Psoas muscle (tissue), 8 donors: ENCODE data around the gene DOCK10. TPM values are rescaled to one million over a fixed set of nuclear protein-coding genes. Genes with fewer than 3 reads are reported as not detected.
A peak's percentile ranks its signal among the peaks of the same experiment; 100 is the strongest.

Experiments
- ATAC-seq, 4 donors: fragments of 200-7000 bp; cut with Tn5 transposase; one replicate each; pipeline ENCODE4 v1.9.1; 2020; ENCODE audit warnings: moderate library complexity in 3 of 4, mild to moderate bottlenecking in 2 of 4
- DNase-seq, 2 donors: peaks; one replicate each; pipeline ENCODE4 v3.0.0-alpha.2; 2020
- H3K27ac ChIP-seq: fragments of 200-600 bp; one replicate; pipeline ENCODE4 v1.8.0; 2022
- H3K27me3 ChIP-seq, 3 donors: fragments of 200-600 bp in 1 of 3; one replicate each; pipeline versions ENCODE4 v1.6.1 to v1.8.0; 2013 to 2022; ENCODE audit warnings: low read length in 2 of 3, mild to moderate bottlenecking in 2 of 3, moderate library complexity in 1 of 3; ENCODE audit not compliant: insufficient read depth in 3 of 3
- H3K36me3 ChIP-seq, 2 donors: fragments of 200-600 bp in 1 of 2; one replicate each; pipeline versions ENCODE4 v1.6.1 to v1.8.0; 2013 to 2022; ENCODE audit warnings: low read depth in 1 of 2, mild to moderate bottlenecking in 1 of 2, moderate library complexity in 1 of 2; ENCODE audit not compliant: insufficient read depth in 1 of 2
- H3K4me1 ChIP-seq: fragments of 200-600 bp; one replicate; pipeline ENCODE4 v1.8.0; 2022
- H3K4me3 ChIP-seq: fragments of 200-600 bp; one replicate; pipeline ENCODE4 v1.8.0; 2022; ENCODE audit warnings: mild to moderate bottlenecking
- H3K9me3 ChIP-seq: fragments of 200-600 bp; one replicate; pipeline ENCODE4 v1.8.0; 2022
- CTCF ChIP-seq: fragments of 200-600 bp; IDR thresholded peaks from one replicate; pipeline ENCODE4 v1.8.0; 2022; ENCODE audit warnings: antibody characterized with exemption
- WGBS, 3 donors: extraction: QIAGEN DNeasy Blood & Tissue Kit; methylation state at CpG; one replicate each; pipeline versions ENCODE4 v1.1.6 to v1.1.7; 2013; 5-methylcytosine and 5-hydroxymethylcytosine counted together
- intact Hi-C, 2 donors: fragments of 100-400 bp; cut with DNase I; formaldehyde crosslinking; loops; one replicate each; pipeline versions ENCODE4 v1.11.0 to v1.14.2; 2022
- polyA plus RNA-seq, 3 donors: library from polyadenylated mRNA; stranded (reverse); fragments of 200-250 nt; gene quantifications; one replicate each; pipeline ENCODE4 v1.2.3, GENCODE V29; 2013
- total RNA-seq, 4 donors: library from RNA; stranded (reverse); fragmentation: NEBNext Ultra II Directional in 2 of 4; extraction: Animal tissue kit (Norgen Biotek cat#: 25700) in 2 of 4; gene quantifications; one replicate each; pipeline versions ENCODE4 v1.2.1 to v1.2.4, GENCODE V29; 2021 to 2023
- donor health status: healthy with polysubstance abuse.
- donor health status: DM: no; HTN: no; CAD: no; lungs with moderate emphysema.
- donor health status: Bipolar disorder and iron deficiency.
- donor health status: healthy.
- donor health status: DM: yes; HTN: yes; CAD: no.
- donor health status: DM: no; HTN: no; CAD: no.
- donor health status: DM: no; HTN: no; CAD: no.
- donor health status: DM: yes; HTN: yes; CAD: no.

The DOCK10 gene
- total and polyA plus RNA-seq, 7 donors: 0.17 to 4.4 (median 1.0) TPM

GRCh38 chr2:224781400-224781799, 260.9 kb downstream of the DOCK10 start:
- intact Hi-C loops: no loop called here
- Histone ChIP-seq H3K9me3 (no peaks in the 10 kb centered on the region), H3K27ac (no peak overlapping the region), H3K4me3 (no peak overlapping the region), H3K4me1 (no peaks in the 10 kb centered on the region), H3K36me3 (no peaks in the 10 kb centered on the region), H3K27me3 (no peaks in the 10 kb centered on the region)
- DNase-seq (no peak), ATAC-seq (no peak)
- no peak for TF ChIP-seq CTCF

- TF ChIP-seq CTCF: no peak
- no peaks in the 10 kb centered on the region for H3K36me3 ChIP-seq
- H3K4me3 ChIP-seq: no peak overlapping the region
- ATAC-seq: no peak
- 90 to 96% (median 92%) methylated on average over 7 of the region's 7 CpGs for WGBS, 3 donors
- H3K4me1 ChIP-seq: no peaks in the 10 kb centered on the region
- intact Hi-C loops: no loop called here
- no peak overlapping the region for H3K27ac ChIP-seq
- no peak for DNase-seq
- H3K27me3 ChIP-seq: no peaks in the 10 kb centered on the region
- H3K9me3 ChIP-seq: no peaks in the 10 kb centered on the region
These were observed 261.4 kb downstream of the DOCK10 start for GRCh38 chr2:224780823-224781222.

- ATAC-seq (no peak), DNase-seq (no peak)
- H3K4me3 ChIP-seq: no peak overlapping the region
- no peak for TF ChIP-seq CTCF
- no peaks in the 10 kb centered on the region for H3K36me3 ChIP-seq
- H3K4me1 ChIP-seq: no peaks in the 10 kb centered on the region
- WGBS, 3 donors: 85 to 94% (median 87%) methylated on average over 2 of the region's 2 CpGs
- H3K27ac ChIP-seq: no peak overlapping the region
- intact Hi-C loops: no loop called here
- no peaks in the 10 kb centered on the region for H3K27me3 ChIP-seq
- no peaks in the 10 kb centered on the region for H3K9me3 ChIP-seq
These were observed 262.2 kb downstream of the DOCK10 start for GRCh38 chr2:224780106-224780505.

- Histone ChIP-seq H3K36me3 (no peaks in the 10 kb centered on the region), H3K4me1 (no peaks in the 10 kb centered on the region), H3K9me3 (no peaks in the 10 kb centered on the region), H3K27ac (no peak overlapping the region), H3K27me3 (no peaks in the 10 kb centered on the region), H3K4me3 (no peak overlapping the region)
- WGBS, 3 donors: 36 to 39% (median 39%) methylated on average over 3 of the region's 3 CpGs
- intact Hi-C loops: loop anchor here (5.0 to 10.0 kb wide), 2 partner anchors 421 to 424 kb away; no protein-coding TSS in a partner anchor
- ATAC-seq (peak in 1 of 4 donors; percentile 69), DNase-seq (no peak)
- peak; percentile 73 for TF ChIP-seq CTCF
These were observed 263.8 kb downstream of the DOCK10 start for GRCh38 chr2:224778474-224778877.

- H3K4me3 ChIP-seq: no peak overlapping the region
- no peaks in the 10 kb centered on the region for H3K9me3 ChIP-seq
- intact Hi-C loops: loop anchor here (5.0 to 10.0 kb wide), 2 partner anchors 420 to 423 kb away; no protein-coding TSS in a partner anchor
- no peaks in the 10 kb centered on the region for H3K4me1 ChIP-seq
- 90 to 91% (median 90%) methylated on average over 3 of the region's 3 CpGs for WGBS, 3 donors
- H3K27me3 ChIP-seq: no peaks in the 10 kb centered on the region
- no peak for TF ChIP-seq CTCF
- DNase-seq (no peak), ATAC-seq (no peak)
- no peaks in the 10 kb centered on the region for H3K36me3 ChIP-seq
- no peak overlapping the region for H3K27ac ChIP-seq
These were observed 264.7 kb downstream of the DOCK10 start for GRCh38 chr2:224777559-224777930.
